GM21528 (cell line): Measurements from ENCODE around the gene ARL5B.

Experiments used
- ATAC-seq: cut with Tn5 transposase; IDR thresholded peaks from one replicate; pipeline ENCODE4 v1.9.1; 2021; ENCODE audit warnings: mild to moderate bottlenecking, moderate library complexity; ENCODE audit not compliant: unreplicated experiment, low FRiP score

ARL5B gene

GRCh38 chr10:18658271-18659124 lies 733 bp upstream of the ARL5B start:
- peak; percentile 9 for ATAC-seq

- peak; percentile 28 for ATAC-seq
Observed at GRCh38 chr10:18659819-18660535, 746 bp downstream of the ARL5B start.

- no peak for ATAC-seq
Observed at GRCh38 chr10:18660816-18661431, 1.7 kb downstream of the ARL5B start.

- ATAC-seq, result no peak
Observed at GRCh38 chr10:18664841-18665478, 5.7 kb downstream of the ARL5B start.

GRCh38 chr10:18665815-18666558 lies 6.8 kb downstream of the ARL5B start:
- ATAC-seq, result no peak

GRCh38 chr10:18666810-18667209 lies 7.6 kb downstream of the ARL5B start:
- no peak for ATAC-seq

- no peak for ATAC-seq
Observed at GRCh38 chr10:18668026-18668425, 8.8 kb downstream of the ARL5B start.

- no peak for ATAC-seq
Observed at GRCh38 chr10:18675086-18675801, 16.0 kb downstream of the ARL5B start.

- ATAC-seq, result no peak
Observed at GRCh38 chr10:18680754-18681153, 21.5 kb downstream of the ARL5B start.

- ATAC-seq, result no peak
Observed at GRCh38 chr10:18681366-18681765, 22.1 kb downstream of the ARL5B start.

GRCh38 chr10:18681971-18682411 lies 22.8 kb downstream of the ARL5B start:
- ATAC-seq, result no peak

GRCh38 chr10:18683427-18683826 lies 24.2 kb downstream of the ARL5B start:
- no peak for ATAC-seq

GRCh38 chr10:18684416-18684815 lies 25.2 kb downstream of the ARL5B start:
- no peak for ATAC-seq

GRCh38 chr10:18684953-18685352 lies 25.7 kb downstream of the ARL5B start:
- no peak for ATAC-seq

- ATAC-seq, result no peak
Observed at GRCh38 chr10:18685555-18685954, 26.3 kb downstream of the ARL5B start.

GRCh38 chr10:18687195-18687594 lies 28.0 kb downstream of the ARL5B start:
- no peak for ATAC-seq

GRCh38 chr10:18687706-18688105 lies 28.5 kb downstream of the ARL5B start:
- ATAC-seq, result no peak

- ATAC-seq, result no peak
Observed at GRCh38 chr10:18689498-18689897, 30.3 kb downstream of the ARL5B start.

- no peak for ATAC-seq
Observed at GRCh38 chr10:18690541-18690940, 31.3 kb downstream of the ARL5B start.
